Activated naive CD8-positive, alpha-beta T cell treated with anti-CD3 and anti-CD28 coated beads, Interleukin-2, amount 50 U/mL, for 24 hours (primary cell): Measurements from ENCODE around the gene DMRT1.

Source experiments
- ATAC-seq: fragments of 150-1000 bp; cut with Tn5 transposase; one replicate; pipeline ENCODE4 v1.10.0; 2021
- DNase-seq: peaks from one replicate; pipeline ENCODE4 v3.0.0; 2021
- H3K27ac Mint-ChIP-seq: one replicate; pipeline ENCODE4 v1.8.0; 2021; ENCODE audit warnings: mild to moderate bottlenecking, mixed read lengths
- H3K27me3 Mint-ChIP-seq: one replicate; pipeline ENCODE4 v1.8.0; 2021; ENCODE audit warnings: mixed read lengths
- H3K36me3 Mint-ChIP-seq: one replicate; pipeline ENCODE4 v1.8.0; 2021; ENCODE audit warnings: low read depth, mixed read lengths
- H3K4me1 Mint-ChIP-seq: one replicate; pipeline ENCODE4 v1.8.0; 2021; ENCODE audit warnings: mixed read lengths
- H3K4me3 Mint-ChIP-seq: one replicate; pipeline ENCODE4 v1.8.0; 2021; ENCODE audit warnings: mild to moderate bottlenecking, moderate library complexity, mixed read lengths
- H3K9me3 Mint-ChIP-seq: one replicate; pipeline ENCODE4 v1.8.0; 2021; ENCODE audit warnings: mixed read lengths

DMRT1 gene

DNA sequence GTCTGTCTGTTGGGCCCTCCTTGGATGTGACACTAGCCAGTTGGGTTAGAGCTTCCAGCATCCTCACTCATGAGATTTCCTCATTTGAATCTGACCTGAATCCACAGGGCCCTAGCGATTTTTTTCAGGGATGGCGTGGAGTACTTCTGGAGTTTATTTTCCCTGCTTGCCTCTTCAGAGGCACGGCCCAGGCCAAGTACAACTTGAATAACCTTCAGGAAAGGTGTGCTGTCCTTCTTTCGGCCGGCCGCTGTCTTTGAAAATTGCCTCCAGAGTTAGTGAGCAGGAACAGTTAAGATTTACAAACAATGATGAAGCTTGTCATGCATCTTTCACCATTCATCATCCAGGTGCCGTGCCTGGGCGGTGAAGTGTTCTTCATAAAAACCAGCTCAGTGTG, 85.5 kb downstream of the DMRT1 start:
- DNase-seq (no peak), ATAC-seq (no peak)
- H3K4me3 Mint-ChIP-seq: no peak overlapping the region
- H3K27ac Mint-ChIP-seq: no peak overlapping the region
- H3K36me3 Mint-ChIP-seq: no peaks in the 10 kb centered on the region
- no peaks in the 10 kb centered on the region for H3K9me3 Mint-ChIP-seq
- H3K27me3 Mint-ChIP-seq: peaks cover 18% of the 10 kb centered on the region
- no peaks in the 10 kb centered on the region for H3K4me1 Mint-ChIP-seq

DNA sequence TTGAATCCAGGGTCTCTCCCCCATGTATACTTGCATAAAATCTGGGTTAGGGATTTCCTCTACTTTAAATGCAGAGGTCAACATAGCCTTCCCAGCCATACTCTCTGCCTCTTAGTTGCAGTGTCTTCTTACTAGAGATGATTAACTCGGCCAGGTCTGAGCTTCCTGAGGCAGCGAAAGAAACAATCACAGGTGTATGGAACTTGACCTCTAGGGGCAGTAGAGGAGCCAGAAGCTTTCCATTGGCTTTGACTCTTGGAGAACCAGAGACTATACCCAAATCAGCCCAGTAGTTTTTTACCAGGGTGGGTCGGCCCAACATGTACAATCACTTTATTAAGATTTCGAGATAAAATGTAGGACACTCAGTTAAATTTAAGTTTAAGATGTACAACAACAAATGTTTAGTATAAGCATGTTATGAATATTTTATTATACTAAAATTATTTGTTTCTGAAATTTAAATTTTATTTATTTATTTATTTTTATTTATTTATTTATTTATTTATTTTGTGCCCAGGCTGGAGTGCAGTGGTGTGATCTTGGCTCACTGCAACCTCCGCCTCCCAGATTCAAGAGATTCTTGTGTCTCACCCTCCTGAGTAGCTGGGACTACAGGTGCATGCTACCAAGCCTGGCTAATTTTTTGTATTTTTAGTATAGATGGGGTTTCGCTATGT, 87.0 kb downstream of the DMRT1 start:
- peaks cover 15% of the 10 kb centered on the region for H3K27me3 Mint-ChIP-seq
- no peaks in the 10 kb centered on the region for H3K36me3 Mint-ChIP-seq
- DNase-seq: no peak
- H3K9me3 Mint-ChIP-seq: no peaks in the 10 kb centered on the region
- no peak overlapping the region for H3K4me3 Mint-ChIP-seq
- H3K27ac Mint-ChIP-seq: no peak overlapping the region
- H3K4me1 Mint-ChIP-seq: no peaks in the 10 kb centered on the region
- peak; percentile 52 for ATAC-seq

DNA sequence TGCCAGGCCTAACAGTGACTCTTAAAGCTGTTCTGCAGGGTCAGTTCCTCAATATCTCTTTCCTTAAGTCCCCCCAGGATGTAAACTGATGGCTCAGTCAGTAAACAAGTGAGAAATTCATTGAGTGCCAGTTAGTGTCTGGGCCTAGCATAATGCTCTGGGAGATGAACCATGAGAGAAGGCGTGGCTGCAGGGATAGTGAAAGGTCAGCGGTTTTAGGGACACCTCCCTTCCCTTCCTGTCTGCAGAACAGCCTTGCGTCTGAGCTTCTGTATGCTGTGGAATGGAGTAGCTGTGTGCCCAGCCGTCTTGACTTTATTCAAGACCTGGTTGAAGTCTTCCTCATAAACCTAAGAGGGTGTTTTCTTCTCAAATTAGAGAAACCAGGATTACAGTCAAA, 88.2 kb downstream of the DMRT1 start:
- no peaks in the 10 kb centered on the region for H3K36me3 Mint-ChIP-seq
- H3K27ac Mint-ChIP-seq: no peak overlapping the region
- peaks cover 20% of the 10 kb centered on the region for H3K27me3 Mint-ChIP-seq
- no peak for ATAC-seq
- H3K4me1 Mint-ChIP-seq: no peaks in the 10 kb centered on the region
- DNase-seq: no peak
- H3K4me3 Mint-ChIP-seq: no peak overlapping the region
- H3K9me3 Mint-ChIP-seq: no peaks in the 10 kb centered on the region

DNA sequence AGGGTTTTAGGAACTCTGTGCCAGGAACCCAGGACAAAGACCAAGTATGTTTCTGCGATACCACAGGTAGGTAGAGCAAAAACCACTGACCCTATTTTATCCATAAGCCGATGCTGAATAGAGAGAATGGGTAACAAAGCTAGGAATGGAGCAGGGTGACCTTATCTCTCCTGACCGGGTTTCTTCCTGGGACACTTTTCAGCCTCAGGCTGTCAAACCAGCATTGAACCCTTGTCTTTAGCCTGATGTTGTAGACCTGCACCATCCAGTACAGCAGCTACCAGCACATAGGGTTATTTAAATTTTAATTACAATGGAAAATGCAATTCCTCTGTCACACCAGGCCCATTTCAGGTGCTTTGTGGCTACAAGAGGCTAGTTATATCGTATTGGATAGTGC, 91.9 kb downstream of the DMRT1 start:
- ATAC-seq: no peak
- no peaks in the 10 kb centered on the region for H3K36me3 Mint-ChIP-seq
- H3K4me1 Mint-ChIP-seq: no peaks in the 10 kb centered on the region
- no peak overlapping the region for H3K4me3 Mint-ChIP-seq
- peaks cover 8% of the 10 kb centered on the region for H3K9me3 Mint-ChIP-seq
- no peak overlapping the region for H3K27ac Mint-ChIP-seq
- no peak for DNase-seq
- peaks cover 35% of the 10 kb centered on the region for H3K27me3 Mint-ChIP-seq

DNA sequence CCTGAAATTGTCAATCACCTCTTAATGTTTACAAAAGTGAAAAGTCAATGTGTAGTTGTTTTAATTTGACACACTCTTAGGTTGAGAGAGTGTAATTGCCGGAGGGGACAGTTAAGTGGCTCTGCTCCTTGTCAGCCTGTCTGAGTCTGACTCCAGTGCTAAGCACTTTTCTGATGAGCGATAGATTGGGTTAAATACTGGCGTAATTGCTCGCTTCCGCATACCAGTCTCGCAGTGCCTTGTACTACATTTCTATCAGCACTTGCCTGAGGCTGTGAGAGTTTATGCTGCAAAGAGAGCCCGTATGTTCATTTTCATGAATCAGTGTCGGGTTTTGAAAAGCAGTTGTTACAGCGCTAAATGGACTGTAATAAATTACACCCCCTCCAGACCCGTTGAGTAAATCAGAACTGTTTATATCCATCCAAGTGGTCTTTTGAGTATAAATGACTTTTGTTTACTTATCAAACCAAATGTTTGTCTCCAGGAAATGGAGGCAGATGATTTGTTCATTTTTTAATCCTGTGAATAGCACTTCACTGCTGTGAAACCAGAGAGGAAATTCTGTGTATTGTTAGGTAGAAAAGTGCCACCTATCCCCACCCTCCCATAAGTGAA, 94.0 kb downstream of the DMRT1 start:
- Mint-ChIP-seq H3K9me3 (peaks cover 8% of the 10 kb centered on the region), H3K27ac (no peak overlapping the region), H3K27me3 (peaks cover 37% of the 10 kb centered on the region), H3K36me3 (no peaks in the 10 kb centered on the region), H3K4me3 (no peak overlapping the region), H3K4me1 (no peaks in the 10 kb centered on the region)
- ATAC-seq (no peak), DNase-seq (no peak)

DNA sequence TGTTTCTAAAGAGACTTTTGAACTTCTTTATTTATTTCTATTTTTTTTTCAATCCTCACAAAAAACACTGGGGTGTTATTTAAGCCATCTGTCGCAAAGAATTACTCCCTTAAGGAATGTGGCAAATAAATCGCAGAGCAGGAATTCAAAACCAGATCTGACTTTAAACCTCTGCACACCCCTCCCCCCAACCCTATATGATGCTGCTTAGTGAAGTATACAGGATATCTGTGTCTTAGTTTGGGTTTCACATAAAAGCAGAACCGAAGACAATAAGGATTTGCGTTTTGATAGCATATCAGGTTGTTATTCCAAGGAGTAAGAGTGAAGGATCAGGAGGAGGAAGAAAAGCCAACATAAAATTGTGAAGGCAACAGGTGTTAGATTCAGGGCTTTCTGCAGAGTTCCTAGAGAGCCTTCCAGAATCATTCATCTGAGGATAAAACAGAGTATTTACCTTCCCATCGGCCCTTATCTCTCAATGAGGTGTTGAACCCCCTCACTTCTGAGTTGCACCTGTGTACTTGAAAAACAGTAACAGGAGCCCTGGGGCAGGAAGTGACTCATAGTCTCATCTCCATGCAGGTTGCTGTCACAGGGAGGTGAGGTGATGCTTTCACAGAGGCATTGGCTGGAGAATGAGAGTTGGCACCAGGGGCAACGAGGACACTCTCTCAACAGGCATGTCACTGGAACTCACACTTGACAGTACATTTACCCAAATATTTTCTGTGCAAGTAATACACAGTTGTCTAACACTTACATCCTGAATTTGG, 101.5 kb downstream of the DMRT1 start:
- ATAC-seq: no peak
- peaks cover 33% of the 10 kb centered on the region for H3K27me3 Mint-ChIP-seq
- H3K9me3 Mint-ChIP-seq: peaks cover 2% of the 10 kb centered on the region
- H3K27ac Mint-ChIP-seq: no peak overlapping the region
- DNase-seq: no peak
- no peak overlapping the region for H3K4me3 Mint-ChIP-seq
- H3K36me3 Mint-ChIP-seq: no peaks in the 10 kb centered on the region
- no peaks in the 10 kb centered on the region for H3K4me1 Mint-ChIP-seq

DNA sequence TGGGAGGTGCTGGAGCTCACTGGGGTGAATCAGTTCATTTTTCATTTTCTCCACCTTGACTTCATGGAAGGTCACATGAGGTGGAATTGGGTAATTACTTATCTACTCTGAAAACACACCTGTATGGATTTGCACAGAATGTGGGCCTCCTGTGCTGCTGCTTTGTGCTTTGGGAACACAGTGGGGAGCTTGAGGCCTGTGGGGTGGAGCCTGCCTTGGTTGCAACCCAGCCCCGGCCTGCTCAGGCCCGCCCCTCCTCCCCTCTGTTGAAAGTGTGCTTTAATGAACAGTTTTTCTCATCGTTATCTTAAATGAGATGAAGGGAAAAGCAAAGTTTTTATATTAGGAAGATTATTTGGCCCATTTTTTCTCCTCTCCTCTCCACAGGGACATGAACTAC, 106.5 kb downstream of the DMRT1 start:
- Mint-ChIP-seq H3K4me3 (no peak overlapping the region), H3K27me3 (peaks cover 33% of the 10 kb centered on the region), H3K9me3 (no peaks in the 10 kb centered on the region), H3K27ac (no peak overlapping the region), H3K36me3 (no peaks in the 10 kb centered on the region), H3K4me1 (no peaks in the 10 kb centered on the region)
- ATAC-seq (no peak), DNase-seq (no peak)

DNA sequence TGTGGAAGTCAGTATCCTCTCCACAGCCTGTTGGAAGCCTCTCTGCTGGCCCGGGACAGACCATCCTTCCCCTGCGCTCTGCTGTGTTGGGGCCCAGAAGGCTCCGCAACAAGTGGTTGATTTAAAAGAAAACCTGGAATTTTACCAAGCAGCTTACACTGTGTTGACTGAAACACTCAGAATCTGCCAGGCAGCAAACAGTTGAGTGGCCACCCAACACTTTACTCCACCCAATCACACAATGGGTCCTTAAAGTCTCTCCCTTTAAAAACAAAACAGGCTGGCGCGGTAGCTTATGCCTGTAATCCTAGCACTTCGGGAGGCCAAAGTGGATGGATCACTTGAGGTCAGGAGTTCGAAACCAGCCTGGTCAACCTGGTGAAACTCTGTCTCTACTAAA, 107.0 kb downstream of the DMRT1 start:
- ATAC-seq (no peak), DNase-seq (no peak)
- H3K4me1 Mint-ChIP-seq: no peaks in the 10 kb centered on the region
- peaks cover 33% of the 10 kb centered on the region for H3K27me3 Mint-ChIP-seq
- no peak overlapping the region for H3K27ac Mint-ChIP-seq
- H3K36me3 Mint-ChIP-seq: no peaks in the 10 kb centered on the region
- H3K9me3 Mint-ChIP-seq: no peaks in the 10 kb centered on the region
- H3K4me3 Mint-ChIP-seq: no peak overlapping the region

DNA sequence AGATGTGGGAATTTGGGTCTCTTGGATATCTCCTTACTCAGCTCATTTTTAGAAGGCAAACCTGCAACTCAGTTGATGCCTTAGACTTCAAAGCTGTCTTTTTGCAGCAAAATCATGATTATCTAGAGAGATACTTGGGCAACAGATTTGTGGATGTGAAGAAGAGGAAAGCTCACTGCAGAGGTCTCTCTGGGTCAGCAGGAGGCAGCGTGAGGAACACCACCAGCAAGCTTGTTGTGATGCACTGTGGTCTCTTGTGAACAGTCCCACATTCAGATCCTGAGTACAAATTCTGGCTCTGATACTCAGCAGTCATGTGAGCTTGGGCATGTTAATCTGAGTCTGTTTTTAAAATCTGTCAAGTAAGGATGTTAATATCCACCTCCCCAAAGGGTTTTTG, 108.6 kb downstream of the DMRT1 start:
- Mint-ChIP-seq H3K4me3 (no peak overlapping the region), H3K9me3 (no peaks in the 10 kb centered on the region), H3K27me3 (peaks cover 30% of the 10 kb centered on the region), H3K4me1 (no peaks in the 10 kb centered on the region), H3K36me3 (no peaks in the 10 kb centered on the region), H3K27ac (no peak overlapping the region)
- ATAC-seq: no peak
- no peak for DNase-seq

DNA sequence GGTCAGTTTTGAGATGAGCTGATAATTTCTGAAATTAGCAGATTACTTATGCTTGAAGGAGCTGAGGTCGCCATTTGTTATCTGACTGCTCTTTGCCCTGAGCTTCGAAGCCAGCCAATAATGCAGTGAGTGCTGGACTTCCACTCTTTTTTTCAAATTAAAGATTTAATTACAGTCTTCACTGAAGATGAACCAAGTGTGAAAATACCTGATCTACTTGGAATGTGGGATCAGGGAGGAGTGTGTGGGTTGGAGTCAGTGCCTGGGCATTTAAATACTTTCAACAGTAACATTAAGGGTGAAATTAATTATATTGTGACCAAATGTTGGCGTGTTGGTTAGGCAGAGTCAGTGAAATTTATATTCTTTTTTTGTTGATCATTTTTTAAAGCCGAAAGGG, 111.0 kb downstream of the DMRT1 start:
- Mint-ChIP-seq H3K27me3 (peaks cover 20% of the 10 kb centered on the region), H3K4me1 (no peaks in the 10 kb centered on the region), H3K36me3 (no peaks in the 10 kb centered on the region), H3K27ac (no peak overlapping the region), H3K9me3 (no peaks in the 10 kb centered on the region), H3K4me3 (no peak overlapping the region)
- ATAC-seq (no peak), DNase-seq (no peak)

DNA sequence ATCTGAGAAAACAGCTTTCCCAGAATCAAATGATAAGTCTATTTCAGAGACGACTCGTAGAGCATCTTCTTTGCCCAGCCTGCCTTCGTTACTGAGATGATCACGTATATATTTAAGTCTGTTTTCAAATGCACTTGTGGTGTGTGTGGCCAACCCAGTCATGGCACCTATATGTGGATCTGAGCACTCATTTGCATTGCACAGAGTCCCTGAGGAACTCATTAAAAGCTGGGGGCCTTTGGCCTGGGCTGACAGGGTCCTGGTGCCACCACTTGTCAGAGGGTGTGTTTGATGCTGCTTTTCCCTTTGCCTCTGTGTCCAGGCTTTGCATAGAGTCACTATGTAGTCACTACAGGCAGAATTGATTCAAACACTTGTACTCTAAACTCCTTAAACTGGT, 117.6 kb downstream of the DMRT1 start:
- ATAC-seq (no peak), DNase-seq (no peak)
- Mint-ChIP-seq H3K4me1 (no peaks in the 10 kb centered on the region), H3K4me3 (no peak overlapping the region), H3K36me3 (no peaks in the 10 kb centered on the region), H3K27ac (no peak overlapping the region), H3K9me3 (no peaks in the 10 kb centered on the region), H3K27me3 (peaks cover 43% of the 10 kb centered on the region)

DNA sequence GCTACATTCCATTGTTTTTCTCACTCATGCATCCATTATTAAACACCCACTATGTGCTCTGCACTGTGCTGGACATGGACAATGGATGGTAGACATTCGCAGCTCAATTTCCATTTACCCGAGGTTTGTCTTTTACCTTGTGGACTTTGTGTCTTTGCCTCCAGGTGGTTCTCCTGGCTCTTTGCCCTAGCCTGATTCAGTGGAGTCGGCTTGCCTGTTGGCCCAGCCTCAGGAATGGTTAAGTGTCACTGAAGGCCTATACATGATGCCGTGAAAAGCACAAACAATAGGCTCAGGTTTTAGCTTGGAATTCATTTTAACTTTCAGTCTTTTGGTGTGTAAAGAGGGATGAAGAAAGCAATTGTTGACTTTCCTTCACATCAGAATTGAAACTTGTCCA, 118.4 kb downstream of the DMRT1 start:
- Mint-ChIP-seq H3K36me3 (no peaks in the 10 kb centered on the region), H3K27ac (no peak overlapping the region), H3K4me1 (no peaks in the 10 kb centered on the region), H3K9me3 (no peaks in the 10 kb centered on the region), H3K27me3 (peaks cover 51% of the 10 kb centered on the region), H3K4me3 (no peak overlapping the region)
- ATAC-seq (no peak), DNase-seq (no peak)

DNA sequence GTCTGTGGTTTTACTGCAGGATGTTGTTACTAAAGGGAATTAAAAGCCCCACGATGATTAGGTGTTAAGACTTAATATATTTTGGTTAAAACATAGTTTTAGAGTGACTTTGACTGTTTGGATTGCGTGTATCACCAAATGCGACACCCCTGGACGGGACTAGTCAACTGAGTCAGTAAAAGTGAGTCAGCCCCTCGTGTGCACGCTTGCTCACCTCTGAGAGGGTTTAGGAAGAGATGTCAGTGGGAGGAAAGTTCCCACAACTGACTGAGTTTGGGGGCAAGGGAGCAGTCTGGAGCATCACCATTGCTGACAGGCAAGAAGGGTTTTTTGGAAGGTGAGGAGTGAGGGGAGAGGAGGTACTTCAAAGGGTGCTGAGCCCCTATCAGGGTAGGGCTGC, 120.5 kb downstream of the DMRT1 start:
- H3K36me3 Mint-ChIP-seq: no peaks in the 10 kb centered on the region
- no peaks in the 10 kb centered on the region for H3K4me1 Mint-ChIP-seq
- H3K27ac Mint-ChIP-seq: no peak overlapping the region
- H3K4me3 Mint-ChIP-seq: no peak overlapping the region
- ATAC-seq: no peak
- H3K27me3 Mint-ChIP-seq: peaks cover 67% of the 10 kb centered on the region
- DNase-seq: no peak
- H3K9me3 Mint-ChIP-seq: no peaks in the 10 kb centered on the region

DNA sequence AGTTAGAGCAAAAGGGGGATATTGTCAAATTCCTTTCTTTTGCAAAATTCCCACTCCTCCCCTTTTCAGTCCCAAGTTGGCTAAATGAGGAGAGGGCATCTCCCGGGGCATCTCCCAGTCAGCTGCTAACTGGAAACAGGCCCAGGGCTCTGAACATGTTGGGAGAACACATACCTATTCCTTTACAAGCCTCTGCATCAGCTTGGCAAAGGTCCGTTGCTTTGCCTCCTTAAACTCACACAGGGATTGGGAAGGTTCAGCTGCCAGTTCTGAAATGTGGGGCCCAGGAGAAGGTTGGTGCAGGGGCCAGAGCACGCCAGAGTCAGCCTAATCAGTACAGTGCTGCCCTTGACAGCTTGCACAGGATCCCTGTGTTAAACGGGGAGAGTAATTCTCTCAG, 124.0 kb downstream of the DMRT1 start:
- DNase-seq: no peak
- peaks cover 88% of the 10 kb centered on the region for H3K27me3 Mint-ChIP-seq
- H3K4me3 Mint-ChIP-seq: no peak overlapping the region
- no peaks in the 10 kb centered on the region for H3K36me3 Mint-ChIP-seq
- H3K27ac Mint-ChIP-seq: no peak overlapping the region
- no peak for ATAC-seq
- no peaks in the 10 kb centered on the region for H3K9me3 Mint-ChIP-seq
- peaks cover 13% of the 10 kb centered on the region for H3K4me1 Mint-ChIP-seq

DNA sequence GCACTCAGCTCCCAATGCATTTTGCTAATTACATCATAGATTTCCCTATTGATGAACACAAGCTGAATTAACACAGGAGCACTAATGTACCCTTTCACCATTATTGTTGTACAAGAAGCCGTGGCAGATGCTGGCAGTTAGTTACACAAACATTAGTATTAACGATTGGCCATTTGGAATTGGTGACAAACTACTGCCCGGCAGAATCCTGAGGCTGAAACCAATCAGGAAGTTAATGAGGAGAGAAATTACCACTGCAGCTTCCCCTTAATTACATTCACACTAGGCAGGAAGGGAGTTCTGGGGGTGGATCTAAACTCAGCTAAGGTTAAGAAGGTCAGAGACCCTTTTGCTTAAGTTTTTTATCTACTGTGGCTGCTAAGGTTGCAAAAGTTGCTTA, 125.4 kb downstream of the DMRT1 start:
- Mint-ChIP-seq H3K27me3 (peaks cover 81% of the 10 kb centered on the region), H3K4me3 (no peak overlapping the region), H3K36me3 (no peaks in the 10 kb centered on the region), H3K9me3 (no peaks in the 10 kb centered on the region), H3K4me1 (peaks cover 13% of the 10 kb centered on the region), H3K27ac (no peak overlapping the region)
- DNase-seq (no peak), ATAC-seq (no peak)
